GM19043 (cell line): ENCODE results near the gene TMEM40.
"Not testable (repeated sequence)": the region's sequence is repeated elsewhere in the genome, so short reads cannot be mapped to it uniquely, and the experiment has no call there.

Experiments
- ATAC-seq: cut with Tn5 transposase; IDR thresholded peaks from one replicate; pipeline ENCODE4 v1.9.1; 2021; ENCODE audit warnings: low read depth; ENCODE audit not compliant: unreplicated experiment

The TMEM40 gene

GRCh38 chr3:12777171-12777570, 18.1 kb upstream of the TMEM40 start:
- no peak for ATAC-seq

- not testable (repeated sequence) for ATAC-seq
Measured at GRCh38 chr3:12775970-12776369, 16.9 kb upstream of the TMEM40 start.

DNA sequence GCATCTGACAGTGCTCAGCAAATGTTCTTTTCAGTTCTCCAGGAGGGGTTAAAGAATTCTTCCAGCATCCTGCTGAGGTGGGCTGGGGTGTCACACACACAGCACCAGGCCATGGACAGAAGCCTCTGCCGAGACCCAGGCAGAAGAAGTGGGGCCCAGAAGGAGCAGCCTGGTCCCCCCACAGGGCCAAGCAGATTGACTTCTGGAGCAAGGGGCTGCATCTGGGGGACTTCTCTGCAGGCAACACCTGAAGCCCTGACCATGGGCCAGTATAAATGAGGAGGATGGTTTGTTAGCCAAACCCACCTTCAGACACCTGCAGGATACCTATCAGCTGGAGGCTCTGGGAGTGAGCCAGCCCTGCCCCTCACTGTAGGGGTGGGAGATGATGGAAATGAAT, 16.2 kb upstream of the TMEM40 start:
- ATAC-seq: no peak

- no peak for ATAC-seq
Measured at GRCh38 chr3:12774619-12775018, 15.6 kb upstream of the TMEM40 start.

- no peak for ATAC-seq
Measured at GRCh38 chr3:12773710-12774086, 14.6 kb upstream of the TMEM40 start.

- no peak for ATAC-seq
Measured at GRCh38 chr3:12773030-12773709, 14.1 kb upstream of the TMEM40 start.

- ATAC-seq: no peak
Measured at GRCh38 chr3:12772462-12772861, 13.4 kb upstream of the TMEM40 start.

DNA sequence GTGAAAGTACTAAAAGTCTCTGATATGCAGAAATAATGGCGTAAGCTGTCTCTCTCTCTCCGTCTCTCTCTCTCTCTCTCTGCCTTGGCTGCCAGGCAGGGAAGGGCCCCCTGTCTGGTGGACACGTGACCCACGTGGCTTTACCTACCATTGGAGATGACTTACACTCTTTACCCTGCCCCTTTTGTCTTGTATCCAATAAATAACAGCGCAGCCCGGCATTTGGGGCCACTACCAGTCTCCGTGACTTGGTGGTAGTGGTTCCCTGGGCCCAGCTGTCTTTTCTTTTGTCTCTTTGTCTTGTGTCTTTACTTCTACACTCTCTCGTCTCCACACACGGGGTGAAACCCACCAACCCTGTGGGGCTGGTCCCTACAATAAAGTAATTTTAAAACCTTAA, 12.2 kb upstream of the TMEM40 start:
- ATAC-seq: no peak

DNA sequence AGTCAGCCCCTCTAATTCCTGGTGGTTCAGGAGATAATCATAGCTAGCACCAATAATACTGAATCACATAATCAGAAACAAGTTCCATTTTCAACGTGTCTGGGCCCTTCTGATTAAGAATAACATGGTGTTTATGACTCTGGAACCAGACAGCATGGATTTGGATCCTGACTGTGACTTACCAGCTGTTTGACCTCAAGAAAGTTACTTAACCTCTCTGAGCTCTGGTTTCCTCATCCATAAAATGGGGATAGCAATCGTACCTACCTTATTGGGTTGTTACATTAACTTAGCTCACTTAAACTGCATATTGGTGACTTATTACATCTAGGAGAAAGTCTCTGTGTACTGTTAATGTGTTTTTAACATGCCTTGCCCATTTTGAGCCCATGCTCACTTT, 10.7 kb upstream of the TMEM40 start:
- ATAC-seq: no peak

- no peak for ATAC-seq
Measured at GRCh38 chr3:12768579-12769527, 9.8 kb upstream of the TMEM40 start.

DNA sequence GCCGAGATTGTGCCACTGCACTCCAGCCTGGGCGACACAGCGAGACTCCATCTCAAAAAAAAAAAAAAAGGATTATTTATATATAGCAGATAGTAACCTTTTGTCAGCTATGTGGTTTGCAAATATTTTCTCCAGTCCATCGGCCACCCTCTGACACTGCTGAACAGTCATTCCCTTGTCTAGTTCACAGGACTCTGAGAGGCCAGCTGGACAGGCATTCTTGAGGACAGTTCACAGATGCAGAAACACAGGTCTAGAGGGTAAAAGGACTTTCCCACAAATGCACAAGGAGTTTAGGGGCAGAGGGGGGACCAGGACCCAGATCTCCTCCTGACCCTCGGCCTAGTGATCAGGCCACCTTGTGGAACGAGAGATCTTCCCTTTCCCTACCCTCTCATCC, 7.5 kb upstream of the TMEM40 start:
- ATAC-seq: no peak

DNA sequence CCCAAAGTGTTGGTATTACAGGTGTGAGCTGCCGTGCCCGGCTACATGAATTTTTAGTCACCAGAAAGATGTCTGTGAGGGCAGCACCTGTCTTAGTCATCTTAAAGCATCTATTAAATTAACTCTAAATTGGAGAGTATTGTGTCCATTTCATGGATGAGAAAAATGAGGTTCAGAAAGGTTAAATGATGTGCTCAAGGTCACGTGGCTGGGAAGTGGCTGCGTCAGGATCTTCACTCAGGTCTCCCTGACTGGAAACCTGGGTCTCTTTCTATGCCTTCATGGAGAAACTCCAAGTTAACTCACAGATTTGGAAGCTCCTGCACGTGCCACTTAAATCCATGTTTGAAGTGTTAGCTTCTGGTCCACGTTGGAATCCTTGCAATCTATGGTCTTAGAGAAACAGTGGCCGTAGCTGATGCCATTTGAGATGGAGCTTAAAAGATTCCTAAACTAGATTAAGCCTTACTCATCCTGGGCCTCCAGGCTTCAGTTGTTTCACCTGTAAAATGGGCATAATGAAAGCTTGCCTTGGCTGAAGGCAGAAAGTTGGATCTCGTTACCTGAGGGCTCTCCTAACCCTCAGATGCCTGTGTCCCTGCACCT, 5.2 kb upstream of the TMEM40 start:
- ATAC-seq: no peak

DNA sequence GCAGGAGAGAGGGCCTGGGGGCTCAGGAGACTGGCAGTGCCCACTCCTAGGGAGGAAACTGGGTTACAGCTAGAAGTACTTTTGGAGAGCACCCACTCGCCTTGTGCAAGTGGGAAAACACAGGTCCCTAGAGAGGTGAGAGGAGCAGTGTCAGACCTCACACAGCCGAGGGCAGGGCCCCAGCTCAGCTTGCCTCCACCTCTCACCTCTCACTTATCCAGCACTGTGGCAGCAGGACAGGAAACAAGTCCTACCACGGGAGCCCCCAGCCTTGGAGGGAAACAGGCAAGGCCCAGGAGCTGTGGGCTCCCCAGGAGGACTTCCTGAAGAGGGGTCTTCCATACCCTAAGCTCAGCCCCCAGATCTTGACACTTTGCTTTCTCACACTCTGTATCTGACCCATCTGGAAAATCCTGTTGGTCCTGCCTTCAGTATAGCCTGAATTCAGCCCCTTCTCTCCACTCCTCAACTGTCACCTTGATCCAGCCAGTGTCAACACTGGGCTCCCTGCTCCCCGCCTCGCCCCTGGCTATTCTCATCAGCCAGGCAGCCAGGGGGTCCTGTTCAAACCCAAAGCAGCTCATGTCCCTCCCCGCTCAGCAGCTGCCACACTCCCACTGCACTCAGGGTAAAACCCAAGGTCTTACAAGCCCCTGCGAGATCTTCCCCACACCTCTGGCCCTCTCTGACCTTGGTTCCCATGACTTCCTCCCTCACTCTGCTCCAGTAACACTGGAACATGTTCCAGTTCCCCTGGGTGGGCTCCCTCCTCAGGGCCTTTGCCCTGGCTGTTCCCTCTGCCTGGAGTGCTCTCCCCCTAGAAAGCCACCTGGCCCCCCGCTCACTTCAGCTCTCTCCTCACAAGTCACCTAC, 870 bp upstream of the TMEM40 start:
- no peak for ATAC-seq

DNA sequence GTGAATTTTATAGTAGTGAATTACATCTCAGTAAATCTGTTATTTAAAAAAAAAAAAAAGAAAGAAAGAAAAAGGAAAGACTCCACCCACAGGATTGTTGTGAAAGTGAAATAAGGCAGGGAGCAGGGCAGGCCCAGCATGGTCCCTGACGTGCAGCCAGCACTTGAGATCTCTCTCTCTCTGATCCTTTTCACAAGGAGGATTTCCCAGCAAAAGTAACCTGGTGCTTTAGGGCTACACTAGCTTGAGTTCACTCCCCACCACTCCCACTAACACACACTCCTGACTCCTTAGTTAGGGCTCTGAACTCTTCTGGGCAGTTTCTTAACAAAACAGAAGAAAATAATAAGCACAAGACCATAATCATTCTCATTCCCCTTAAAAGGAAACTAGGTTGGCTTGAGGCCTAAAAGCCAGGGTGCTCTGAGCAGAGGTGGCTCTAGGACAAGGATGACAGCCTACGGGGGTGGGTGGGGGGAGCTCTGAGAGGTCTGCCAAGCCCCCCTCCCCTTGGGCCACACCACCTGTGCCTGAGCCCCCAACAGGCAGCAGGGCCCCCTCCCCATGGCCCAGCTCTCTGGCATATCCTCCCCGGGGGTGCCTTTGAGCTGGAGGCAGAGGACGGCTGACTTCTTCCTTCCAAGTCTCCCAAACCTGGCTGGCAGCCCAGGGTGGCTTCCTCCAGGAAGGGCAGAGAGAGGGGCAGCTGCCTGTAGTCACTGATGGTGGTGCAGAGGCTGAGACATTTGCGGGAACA, 856 bp downstream of the TMEM40 start:
- no peak for ATAC-seq

- ATAC-seq: no peak
Measured at GRCh38 chr3:12756635-12757034, 2.4 kb downstream of the TMEM40 start.

GRCh38 chr3:12756175-12756574, 2.9 kb downstream of the TMEM40 start:
- ATAC-seq: no peak

- no peak for ATAC-seq
Measured at GRCh38 chr3:12755754-12756153, 3.3 kb downstream of the TMEM40 start.

- ATAC-seq: no peak
Measured at GRCh38 chr3:12754313-12754712, 4.7 kb downstream of the TMEM40 start.

GRCh38 chr3:12753275-12754028, 5.6 kb downstream of the TMEM40 start:
- ATAC-seq: no peak
